HG02610 (cell line): ENCODE data around the gene GNPTAB.
"Not testable (repeated sequence)": the region's sequence is repeated elsewhere in the genome, so short reads cannot be mapped to it uniquely, and the experiment has no call there.

Source experiments
- ATAC-seq: cut with Tn5 transposase; IDR thresholded peaks from one replicate; pipeline ENCODE4 v1.9.1; 2021; ENCODE audit warnings: mild to moderate bottlenecking, moderate library complexity; ENCODE audit not compliant: unreplicated experiment

GNPTAB gene

DNA sequence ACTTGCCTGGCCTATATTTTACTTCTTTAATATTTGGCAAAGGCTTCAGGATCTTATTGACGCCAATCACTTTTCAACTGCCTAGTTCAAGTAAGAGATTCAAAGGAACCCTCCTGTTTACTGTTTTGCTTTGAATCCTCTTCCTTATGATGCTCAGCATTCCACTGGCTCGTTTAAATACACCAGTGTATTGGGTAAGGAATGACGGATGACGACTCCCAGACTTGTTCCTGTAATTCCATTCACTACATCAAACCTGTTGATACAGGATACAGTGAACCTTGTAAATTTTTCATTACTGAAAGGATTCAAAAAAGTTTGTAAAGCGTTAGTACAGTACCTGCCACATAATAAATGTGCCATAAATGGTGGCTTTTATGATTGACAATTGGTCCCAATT is 89.8 kb downstream of the GNPTAB start:
- no peak for ATAC-seq

DNA sequence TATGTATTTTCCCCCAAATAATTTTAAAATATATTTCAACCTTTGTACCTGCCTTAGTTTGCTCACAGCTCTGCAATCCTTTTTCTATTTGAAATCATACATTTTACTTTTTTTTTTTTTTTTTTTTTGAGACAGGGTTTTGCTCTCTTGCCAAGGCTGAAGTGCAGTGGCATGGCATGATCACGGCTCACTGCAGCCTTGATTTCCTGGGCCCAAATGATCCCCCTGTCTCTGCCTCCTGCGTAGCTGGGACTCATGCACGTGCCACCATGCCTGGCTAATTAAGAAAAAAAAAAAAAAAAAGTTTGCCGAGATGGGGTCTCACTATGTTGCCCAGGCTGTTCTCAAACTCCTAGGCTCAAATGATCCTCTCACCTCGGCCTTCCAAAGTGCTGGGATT is 90.2 kb downstream of the GNPTAB start:
- no peak for ATAC-seq

DNA sequence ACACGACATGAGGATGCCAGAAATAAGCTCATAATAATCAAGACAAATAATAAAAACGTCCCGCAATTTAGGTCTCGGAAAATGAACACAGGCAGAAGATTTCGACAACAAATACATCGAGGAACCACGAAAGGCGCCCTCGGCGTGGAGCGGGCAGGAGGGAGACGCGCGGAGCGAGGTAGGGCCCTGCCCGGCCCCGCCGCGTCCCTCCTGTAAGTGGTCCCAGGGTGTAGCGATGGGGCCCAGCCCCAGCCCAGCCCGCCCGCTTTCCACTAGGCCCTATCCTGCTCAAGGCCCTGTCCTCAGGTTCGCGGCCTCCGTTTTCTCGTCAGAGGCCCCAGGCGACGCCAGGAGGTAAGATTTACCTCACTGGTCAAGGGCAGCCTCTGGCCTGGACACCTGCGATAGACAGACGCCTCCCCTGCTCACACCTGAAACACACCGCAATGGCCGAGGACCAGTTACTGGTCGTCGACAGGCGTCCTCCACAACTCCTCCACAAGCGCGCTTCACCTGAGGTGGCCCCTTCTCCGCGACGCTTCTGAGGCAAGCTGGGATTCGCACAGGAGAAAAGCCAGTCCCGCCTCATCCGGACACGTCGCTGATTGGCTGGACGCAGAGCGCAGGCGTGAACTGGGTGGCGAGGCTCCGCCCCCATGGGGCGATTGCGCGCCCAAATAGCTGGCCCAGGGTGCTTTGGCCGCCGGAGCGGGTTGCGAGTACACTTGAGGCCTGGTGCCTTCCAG is 91.7 kb downstream of the GNPTAB start, which contains the start of gene SYCP3:
Gene SYCP3 (minus strand): TSS at position 543 of the 746 bp plus-strand sequence. CDS start 1,527 bp downstream, outside the sequence.
- no peak for ATAC-seq

DNA sequence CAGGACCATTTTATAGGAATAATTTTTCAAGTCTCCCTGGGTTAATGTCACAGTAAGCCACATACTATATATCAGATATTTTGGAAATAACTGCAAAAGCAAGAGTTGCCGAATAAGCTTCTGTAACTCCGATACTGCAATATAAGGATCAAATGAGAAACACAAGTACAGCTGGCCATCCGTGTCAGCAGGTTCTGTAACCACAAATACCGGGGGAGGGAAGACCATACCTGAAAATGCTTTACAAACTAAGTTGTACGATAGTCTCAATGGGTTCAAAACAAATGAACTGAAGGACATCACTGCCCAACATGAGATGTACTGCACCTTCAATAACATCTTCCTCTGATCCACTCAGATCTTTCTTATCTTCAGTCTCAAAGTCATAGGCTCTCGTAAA is 93.3 kb downstream of the GNPTAB start:
- ATAC-seq, result no peak

- ATAC-seq, result not testable (repeated sequence)
Observed at GRCh38 chr12:101734482-101734881, 96.3 kb downstream of the GNPTAB start.

DNA sequence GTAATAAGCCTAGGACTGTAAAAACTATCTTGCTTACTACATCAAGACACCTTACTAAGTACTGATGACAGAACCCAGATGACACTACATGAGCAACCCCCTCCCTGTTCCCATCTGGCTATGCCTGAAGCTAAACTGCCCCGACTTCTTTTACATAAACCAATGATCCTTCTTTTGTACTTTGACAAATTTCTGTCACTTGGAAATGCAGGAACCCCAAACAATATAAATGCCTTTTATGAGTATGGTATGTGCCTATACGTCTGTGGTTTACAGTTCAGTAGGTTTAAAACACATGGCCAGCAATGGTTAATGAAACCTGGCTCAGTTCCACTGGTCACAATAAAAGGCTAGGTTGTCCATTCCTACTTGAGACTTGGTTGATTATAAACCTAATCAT is 97.6 kb downstream of the GNPTAB start:
- ATAC-seq, result no peak

DNA sequence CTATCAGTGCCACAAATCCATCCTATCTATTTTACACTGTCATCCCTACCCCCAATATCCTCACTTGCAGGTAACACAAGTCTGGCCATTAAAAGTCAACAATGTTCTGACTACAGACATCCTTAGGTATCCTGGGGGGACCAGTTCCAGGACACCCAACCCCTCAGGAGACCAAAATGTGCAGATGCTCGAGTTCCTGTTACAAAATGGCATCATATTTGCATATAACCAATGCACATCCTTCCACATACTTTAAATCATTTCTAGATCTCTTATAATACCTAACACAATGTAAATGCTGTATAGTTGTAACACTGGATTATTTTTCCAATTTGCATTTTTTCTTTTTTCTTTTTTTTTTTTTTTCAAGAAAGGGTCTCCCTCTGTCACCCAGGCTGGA is 98.4 kb downstream of the GNPTAB start:
- no peak for ATAC-seq

DNA sequence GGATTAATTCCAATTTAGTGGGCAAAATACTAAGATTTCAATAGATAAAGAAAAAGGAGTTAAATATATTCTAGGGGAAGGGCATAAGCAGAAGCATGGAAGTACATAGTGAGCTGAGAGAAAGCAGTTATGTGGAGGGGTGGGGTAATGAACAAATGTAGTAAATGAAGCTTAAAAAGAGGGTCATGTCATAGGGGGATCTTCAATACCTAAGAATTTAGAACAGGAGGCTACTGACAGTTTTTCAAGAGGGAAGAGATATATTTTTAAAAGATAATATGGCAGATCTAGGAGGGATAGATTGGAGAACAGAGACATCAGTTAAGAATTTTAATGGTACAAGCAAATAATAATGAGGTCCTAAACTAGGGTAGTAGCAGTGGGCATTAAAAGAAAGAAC is 100.9 kb downstream of the GNPTAB start:
- no peak for ATAC-seq

DNA sequence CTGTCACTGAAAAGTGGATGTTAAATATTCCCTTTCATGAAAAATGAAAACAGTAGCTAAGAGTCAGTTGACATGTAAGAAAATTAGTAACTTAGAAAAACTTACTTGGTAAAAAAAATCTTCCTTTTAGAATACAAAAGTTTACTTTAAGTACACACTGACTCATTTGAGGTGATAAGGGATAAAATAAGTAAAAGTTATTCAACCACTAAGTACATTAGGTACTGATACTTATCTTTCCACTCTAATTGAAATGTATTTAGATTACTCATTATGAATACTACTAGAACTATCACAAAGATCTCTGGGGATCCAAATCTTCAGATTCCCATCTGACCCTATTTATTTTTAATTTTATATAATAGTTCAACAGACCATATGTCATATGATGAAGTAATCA is 103.7 kb downstream of the GNPTAB start:
- no peak for ATAC-seq

- ATAC-seq, result no peak
Observed at GRCh38 chr12:101722392-101722791, 108.4 kb downstream of the GNPTAB start.

GRCh38 chr12:101720118-101720517 is 110.6 kb downstream of the GNPTAB start:
- no peak for ATAC-seq

DNA sequence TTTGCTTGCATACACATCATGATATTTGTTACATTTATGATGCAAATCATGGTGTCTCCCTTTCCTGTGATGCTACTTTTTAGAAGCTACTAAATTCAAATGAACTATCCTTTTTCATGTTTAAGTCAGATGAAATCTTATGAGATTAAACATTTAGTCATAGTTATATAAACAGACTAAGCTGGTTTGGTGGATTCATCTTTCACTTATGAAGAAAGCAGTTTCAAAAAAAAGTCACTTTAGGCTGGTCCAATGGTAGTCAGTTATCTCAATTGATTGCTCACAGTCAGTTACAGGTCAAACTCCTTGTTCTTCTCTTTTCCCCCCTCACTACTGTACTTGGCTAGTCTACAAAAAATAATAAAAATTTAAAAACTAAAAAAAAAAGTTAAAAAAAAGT is 111.2 kb downstream of the GNPTAB start:
- no peak for ATAC-seq

GRCh38 chr12:101714877-101715444 is 115.8 kb downstream of the GNPTAB start:
- ATAC-seq, result no peak

DNA sequence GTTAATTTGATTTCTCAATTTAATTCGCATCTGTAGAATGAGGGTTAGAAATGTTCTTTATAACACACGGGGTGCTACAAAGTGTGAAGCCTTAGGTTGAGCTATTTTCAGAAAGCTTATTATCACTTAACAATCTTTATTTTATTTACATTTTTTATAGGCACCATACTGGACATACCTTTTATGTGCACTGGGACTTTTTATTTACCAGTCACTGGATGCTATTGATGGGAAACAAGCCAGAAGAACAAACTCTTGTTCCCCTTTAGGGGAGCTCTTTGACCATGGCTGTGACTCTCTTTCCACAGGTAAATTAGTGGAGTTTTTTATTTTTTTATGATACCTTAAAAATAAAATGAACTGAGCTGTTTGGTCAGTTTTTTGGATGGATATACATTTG is 116.8 kb downstream of the GNPTAB start:
- no peak for ATAC-seq

DNA sequence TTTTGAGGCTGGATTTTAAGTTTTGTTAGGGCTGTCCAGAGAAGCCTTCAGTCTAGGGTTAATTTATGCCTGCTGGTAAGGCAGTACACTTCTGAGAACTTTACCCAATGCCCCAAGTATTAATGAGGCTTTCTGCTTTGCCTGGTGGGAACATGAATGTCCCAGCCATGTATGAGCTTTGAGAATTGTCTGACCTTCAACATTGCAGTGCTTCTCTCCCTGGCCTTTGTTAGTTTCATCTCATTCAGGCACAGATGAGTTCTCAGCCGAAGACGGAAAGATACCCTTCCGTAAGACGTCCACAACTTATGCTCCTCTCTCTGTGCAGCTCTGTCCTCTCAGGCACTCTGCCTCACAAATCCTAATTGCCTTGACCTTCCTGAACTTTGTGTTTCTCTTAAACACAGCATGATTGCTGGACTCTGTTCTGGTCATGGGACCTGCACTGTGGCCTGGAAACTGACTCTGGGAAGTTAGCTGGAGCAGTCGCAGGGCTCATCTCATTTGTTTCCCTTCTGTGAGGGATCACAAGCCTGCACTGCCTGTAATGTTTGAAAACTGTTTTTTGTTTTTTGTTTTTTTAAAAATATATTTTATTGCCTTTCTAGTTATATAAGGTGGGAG is 117.6 kb downstream of the GNPTAB start:
- ATAC-seq, result no peak

- ATAC-seq, result no peak
Observed at GRCh38 chr12:101710288-101710687, 120.5 kb downstream of the GNPTAB start.

DNA sequence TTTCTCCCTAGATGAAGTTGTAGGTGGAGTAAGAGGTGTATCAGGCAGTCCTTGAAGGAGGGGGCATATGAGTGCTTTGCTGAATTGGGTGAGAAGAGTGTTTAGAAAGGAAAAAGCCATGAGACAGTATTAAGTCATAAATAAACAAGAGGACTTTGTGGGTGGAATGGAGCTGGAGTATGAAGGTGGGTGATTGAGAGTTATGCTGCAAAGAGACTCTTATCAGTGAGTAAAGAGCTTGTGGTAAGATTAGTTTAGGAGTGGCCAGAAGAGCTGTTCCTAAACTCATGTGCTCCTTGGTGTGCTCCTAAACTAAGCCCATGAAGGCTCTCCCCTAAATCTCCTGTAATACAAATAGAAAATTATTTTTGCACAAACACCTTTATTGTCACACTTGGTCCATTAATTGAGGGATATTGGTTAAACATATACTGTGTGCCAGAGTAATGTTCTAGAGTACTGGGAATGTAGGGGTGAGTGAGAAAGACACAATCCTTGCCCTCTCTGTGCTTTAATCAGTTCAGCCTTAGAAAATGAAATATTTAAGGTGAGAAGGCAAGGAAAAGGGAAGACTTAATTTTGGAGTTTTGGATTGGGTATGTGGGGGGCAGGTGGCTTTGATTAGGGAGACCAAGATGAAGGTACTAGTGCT is 123.5 kb downstream of the GNPTAB start:
- ATAC-seq, result no peak

DNA sequence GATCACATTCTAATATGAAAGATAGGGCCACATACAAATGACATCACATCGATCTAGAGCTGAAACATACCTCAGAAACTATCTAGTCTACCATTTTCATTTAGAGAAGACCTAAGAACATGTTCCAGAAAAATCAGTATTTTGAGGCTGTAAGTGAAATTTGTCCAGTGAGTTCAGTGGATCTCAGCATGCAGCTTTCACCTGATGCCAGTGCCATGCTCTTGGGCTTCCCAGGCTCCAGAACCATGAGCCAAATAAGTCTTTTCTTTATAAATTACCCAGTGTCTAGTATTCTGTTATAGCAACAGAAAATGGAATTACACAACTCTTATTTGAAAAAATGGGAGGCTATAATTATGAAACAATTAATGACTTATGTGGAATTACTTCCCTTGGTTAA is 124.4 kb downstream of the GNPTAB start:
- no peak for ATAC-seq

DNA sequence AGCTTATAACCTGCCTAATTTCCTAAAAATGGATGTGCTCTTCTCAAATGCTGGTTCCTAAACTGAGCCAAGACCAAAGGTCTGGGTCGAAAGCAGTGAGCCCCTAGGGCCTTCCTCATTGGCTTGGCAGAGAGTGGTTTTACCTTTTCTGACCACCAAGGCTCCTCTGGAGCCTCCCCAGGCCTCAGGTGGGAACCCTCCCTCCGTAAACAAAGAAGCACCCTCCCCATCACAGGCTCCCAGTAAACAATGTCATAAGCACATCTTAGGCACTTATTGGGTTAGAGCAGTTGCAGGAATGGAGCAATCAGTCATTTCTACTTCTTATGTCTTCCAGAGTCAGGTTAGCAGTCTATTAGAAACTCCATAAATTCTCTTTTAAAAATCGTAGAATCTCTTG is 127.3 kb downstream of the GNPTAB start:
- no peak for ATAC-seq

DNA sequence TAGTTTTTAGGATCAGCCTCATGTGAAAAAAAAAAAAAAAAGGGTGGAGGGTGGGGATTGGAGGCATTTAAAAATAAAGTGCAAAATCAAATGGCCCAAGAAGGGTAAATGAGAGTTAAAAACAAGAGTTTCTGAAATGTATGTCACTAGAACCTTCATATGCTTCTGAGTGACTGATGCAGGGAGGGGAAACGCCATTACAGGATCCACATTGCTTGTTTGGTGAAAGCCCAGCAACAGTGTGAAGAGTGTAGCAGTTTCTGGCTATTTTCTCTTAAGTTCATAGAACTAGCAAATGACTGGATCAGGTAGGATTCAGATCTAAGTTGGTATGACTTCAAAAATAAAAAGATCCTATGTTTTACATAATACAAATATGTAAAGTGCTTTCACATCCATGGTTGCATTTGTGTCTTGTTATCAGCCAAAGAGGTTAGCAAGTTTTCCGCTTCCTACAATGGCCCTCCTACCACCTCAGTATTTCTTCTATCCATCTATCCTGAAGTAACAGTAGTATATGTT is 130.4 kb downstream of the GNPTAB start:
- no peak for ATAC-seq

DNA sequence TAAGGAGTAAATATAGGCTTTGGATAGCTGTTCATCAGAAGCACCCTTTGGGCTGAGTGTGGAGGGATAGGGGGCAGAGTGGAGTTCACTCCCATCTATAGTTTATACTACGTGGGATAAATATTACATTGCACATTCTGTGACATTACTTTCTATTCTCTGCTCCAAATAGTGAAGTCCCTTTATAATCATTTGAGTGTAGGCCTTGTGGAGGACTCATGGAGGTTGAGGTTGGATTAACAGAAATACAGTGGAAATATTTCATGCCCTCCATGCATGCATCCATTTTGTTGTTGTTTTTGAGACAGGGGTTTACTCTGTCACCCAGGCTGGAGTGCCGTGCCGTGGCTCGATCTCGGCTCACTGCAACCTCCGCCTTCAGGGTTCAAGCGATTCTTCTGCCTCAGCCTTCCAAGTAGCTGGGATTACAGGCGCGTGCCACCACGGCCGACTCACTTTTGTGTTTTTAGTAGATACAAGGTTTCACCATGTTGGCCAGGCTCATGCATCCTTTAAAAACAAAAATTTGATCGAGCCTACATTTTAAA is 131.9 kb downstream of the GNPTAB start:
- no peak for ATAC-seq
